GM21423 (cell line): ENCODE results near the gene MAGI1.
"Not testable (repeated sequence)": the region's sequence is repeated elsewhere in the genome, so short reads cannot be mapped to it uniquely, and the experiment has no call there.

Experiments used
- ATAC-seq: cut with Tn5 transposase; IDR thresholded peaks from one replicate; pipeline ENCODE4 v1.9.1; 2021; ENCODE audit warnings: mild to moderate bottlenecking, moderate library complexity; ENCODE audit not compliant: unreplicated experiment

MAGI1 gene

GRCh38 chr3:65557899-65558564 is 480.7 kb downstream of the MAGI1 start:
- ATAC-seq: no peak

- no peak for ATAC-seq
Observed at GRCh38 chr3:65556934-65557577, 481.7 kb downstream of the MAGI1 start.

GRCh38 chr3:65552434-65552833 is 486.3 kb downstream of the MAGI1 start:
- no peak for ATAC-seq

DNA sequence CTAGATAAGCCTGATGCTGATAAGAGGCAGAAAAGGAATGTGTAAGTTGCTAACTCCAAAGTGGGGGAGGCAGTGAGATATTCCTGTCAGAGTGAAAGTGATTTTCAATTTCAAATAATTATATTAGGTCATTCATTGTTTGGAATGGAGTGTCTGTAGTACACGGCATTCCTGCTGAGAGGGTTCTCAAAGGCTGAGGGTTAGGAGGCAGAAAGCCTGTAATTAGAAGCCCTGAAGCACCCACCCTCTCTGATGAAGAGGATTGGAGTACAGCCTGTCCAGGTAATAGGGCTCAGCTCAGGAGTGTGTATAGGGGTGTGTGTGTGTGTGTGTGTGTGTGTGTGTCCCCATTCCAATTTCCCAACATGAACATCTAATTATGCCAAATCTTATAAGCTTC is 486.8 kb downstream of the MAGI1 start:
- ATAC-seq: no peak

GRCh38 chr3:65550137-65550536 is 488.6 kb downstream of the MAGI1 start:
- ATAC-seq: no peak

DNA sequence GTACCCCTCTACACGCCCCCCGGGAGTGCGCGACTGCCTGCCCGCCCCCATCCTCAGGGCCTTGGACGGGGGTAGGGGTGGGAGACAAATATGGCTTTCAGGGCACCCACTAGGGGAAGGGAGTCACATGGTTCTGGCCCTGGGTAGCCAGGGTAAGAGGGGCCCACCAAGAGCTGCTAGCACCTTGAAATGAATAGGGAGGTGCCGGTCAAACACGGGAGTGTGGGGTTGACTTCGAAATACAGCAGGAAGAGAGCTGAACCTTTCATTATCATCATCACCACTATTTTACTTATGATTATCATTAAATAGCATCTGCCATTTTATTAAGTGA is 489.1 kb downstream of the MAGI1 start:
- ATAC-seq: no peak

GRCh38 chr3:65548848-65549625 is 489.7 kb downstream of the MAGI1 start:
- no peak for ATAC-seq

GRCh38 chr3:65545429-65545828 is 493.3 kb downstream of the MAGI1 start:
- ATAC-seq: no peak

- ATAC-seq: not testable (repeated sequence)
Observed at GRCh38 chr3:65543391-65543790, 495.3 kb downstream of the MAGI1 start.

DNA sequence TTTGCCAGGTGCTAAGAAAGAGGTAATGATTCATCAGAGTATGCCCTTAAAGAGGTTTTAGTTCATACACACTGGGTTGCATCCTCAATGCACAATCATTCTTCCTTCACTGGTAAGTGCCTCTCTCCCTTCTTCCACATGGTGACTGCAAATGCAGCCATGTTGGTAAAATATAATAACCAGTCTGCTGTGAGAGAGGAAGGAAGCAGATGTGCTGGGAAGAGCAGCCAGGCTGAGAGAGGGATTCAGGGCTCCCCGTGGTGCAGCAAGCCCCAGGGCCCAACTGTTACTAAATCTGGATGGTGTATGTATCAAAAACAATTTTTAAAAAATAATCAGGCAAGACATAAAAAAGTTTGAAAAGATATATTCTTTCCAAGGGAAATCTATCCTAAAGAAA is 498.1 kb downstream of the MAGI1 start:
- ATAC-seq: no peak

DNA sequence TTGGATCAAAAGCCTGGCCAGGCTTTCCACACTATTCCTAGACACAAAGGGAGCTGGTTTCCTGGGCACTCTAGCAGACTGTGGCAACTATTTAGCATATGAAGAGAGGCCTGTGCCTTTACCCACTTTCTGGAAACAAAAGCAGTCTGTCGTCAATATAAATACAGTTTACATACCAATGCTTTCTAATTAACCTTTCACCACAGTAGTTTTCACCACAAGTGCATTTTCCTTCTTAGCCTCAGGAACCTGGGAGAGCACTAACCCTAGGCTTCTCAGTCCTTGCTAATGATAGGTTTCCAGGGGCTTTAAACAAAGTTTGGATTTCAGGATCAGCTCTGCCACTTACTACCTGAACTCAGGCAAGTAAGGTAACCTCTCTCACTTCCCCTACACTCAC is 499.1 kb downstream of the MAGI1 start:
- ATAC-seq: no peak

DNA sequence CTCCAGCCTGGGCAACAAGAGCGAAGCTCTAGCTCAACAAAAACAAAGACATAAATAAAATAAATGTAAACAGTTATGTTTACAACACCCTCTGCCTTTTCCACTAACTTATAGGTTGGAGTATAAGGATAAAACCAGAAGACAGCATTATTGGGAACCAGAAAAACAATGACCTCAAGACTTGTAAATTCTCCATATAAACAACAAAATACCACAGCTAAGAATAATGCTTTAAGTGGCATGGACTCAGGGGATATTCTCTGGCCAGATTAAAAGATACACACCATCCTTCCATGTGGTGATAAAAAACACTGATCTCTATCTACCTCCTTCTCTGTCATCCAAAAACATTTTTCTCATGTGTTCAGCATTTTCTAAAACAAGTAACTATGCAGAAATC is 500.6 kb downstream of the MAGI1 start:
- ATAC-seq: no peak

DNA sequence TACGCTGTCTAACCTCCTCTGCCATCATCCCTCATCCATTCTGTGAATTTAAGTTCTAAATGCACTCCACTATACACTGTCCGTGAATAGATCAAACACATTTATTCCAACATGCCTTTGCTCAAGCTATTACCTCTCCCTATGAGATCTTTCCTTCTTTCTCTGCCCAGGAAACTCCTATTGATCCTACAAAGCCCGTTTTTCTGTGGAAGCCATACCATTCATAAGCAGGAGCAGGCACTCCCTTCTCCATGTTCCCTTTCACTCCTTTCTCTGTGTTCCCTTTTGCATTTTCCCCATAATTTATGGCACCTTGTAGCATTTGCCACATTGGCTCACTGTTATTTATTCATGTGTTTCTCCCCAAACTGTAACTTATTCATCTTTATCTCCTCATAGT is 501.6 kb downstream of the MAGI1 start:
- ATAC-seq: no peak

- no peak for ATAC-seq
Observed at GRCh38 chr3:65535260-65535659, 503.5 kb downstream of the MAGI1 start.

DNA sequence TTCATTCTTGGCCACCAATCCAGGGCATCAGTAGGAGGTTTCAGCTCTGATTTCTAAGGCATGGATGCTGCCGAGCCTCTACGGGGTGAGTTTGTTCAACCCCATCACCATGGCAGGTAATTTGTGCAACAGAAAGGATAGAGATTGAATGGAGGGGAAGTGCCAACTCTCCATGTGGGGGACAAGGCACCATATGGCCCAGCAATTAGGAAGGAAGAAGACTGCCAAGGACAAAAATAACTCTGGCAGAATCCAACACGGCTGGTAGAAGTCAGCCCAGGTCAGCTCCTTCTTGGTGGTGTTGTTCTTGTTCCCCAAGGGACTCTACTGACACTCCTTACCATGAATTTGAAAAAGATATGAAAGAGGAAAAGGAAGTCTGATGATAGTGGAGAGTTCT is 503.9 kb downstream of the MAGI1 start:
- no peak for ATAC-seq

- ATAC-seq: no peak
Observed at GRCh38 chr3:65532749-65533148, 506.0 kb downstream of the MAGI1 start.

- no peak for ATAC-seq
Observed at GRCh38 chr3:65532215-65532614, 506.5 kb downstream of the MAGI1 start.

DNA sequence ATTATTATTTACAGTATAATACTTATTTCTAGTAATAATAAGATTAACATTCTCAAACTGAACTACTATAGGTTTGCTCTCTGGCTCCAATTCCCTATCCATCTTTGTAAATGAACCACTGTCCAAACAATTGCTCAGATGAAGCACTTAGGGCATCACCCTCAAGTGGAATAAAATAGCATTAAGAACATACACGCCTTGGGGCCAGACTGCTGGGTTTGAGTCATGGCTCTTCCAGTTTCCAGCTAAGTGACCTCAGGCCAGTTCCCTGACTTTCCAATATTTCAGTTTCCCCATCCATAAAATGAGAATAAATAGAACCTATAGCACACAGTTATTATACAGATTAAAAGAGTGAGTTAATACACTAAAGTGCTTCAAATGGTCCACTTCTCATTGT is 507.2 kb downstream of the MAGI1 start:
- ATAC-seq: no peak

GRCh38 chr3:65526656-65527055 is 512.1 kb downstream of the MAGI1 start:
- no peak for ATAC-seq

DNA sequence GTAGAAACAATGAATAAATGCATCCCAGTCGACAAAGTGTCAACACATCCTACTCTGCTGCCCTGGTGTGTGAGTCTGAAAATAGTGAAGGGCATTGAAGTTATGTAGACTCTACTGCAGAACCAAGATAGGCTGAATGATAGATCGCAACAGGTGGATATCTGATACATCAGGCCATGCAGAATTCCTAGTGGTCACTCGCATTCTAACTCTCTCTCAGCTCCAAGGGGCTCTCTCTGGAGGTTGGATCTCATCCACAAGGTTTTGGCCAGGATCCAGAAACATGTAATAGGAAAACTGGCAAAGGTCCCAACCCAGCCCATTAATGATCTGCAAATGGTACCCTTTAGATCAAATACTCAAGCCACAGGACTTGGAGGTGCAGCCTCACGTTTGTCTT is 514.1 kb downstream of the MAGI1 start:
- ATAC-seq: no peak

DNA sequence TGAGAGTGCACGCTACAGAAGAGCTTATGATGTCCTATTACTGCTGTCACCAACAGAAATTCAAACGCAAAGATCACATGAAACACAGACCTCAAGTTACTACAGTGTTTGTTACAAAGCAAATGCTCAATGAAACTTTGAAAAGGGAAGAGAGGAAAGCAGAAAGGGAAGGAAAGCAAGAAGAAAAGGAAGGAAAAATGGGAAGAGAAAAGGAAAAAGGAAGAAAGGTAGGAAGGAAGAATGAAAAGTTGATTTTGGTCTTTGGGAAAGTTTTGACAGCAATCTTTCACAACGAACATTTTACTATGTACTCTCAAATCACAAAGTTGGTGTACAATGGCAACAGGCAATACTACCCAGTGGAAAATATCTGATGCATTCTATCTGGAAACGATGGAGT is 514.8 kb downstream of the MAGI1 start:
- ATAC-seq: no peak

GRCh38 chr3:65521032-65521431 is 517.7 kb downstream of the MAGI1 start:
- ATAC-seq: no peak
